ENCODE measurements around the gene HIGD2A. TPM values are rescaled to one million over a fixed set of nuclear protein-coding genes. Genes with fewer than 3 reads are reported as not detected.

Gene HIGD2A
- total RNA-seq, 3 donors from 2014 or later: 87.5 to 101 (median 95.8) TPM

- DNase-seq (no peak), ATAC-seq (no peak)
- peaks cover 15% of the 10 kb centered on the region for H3K36me3 Mint-ChIP-seq (ENCODE audit: insufficient read depth)
- H3K4me3 Mint-ChIP-seq: no peak overlapping the region
- no peaks in the 10 kb centered on the region for H3K9me3 Mint-ChIP-seq
- H3K4me1 Mint-ChIP-seq (ENCODE audit: low read depth): peaks cover 39% of the 10 kb centered on the region
- no peaks in the 10 kb centered on the region for H3K27me3 Mint-ChIP-seq (ENCODE audit: low read depth)
These were observed 24.1 kb downstream of the HIGD2A start for GRCh38 chr5:176412517-176413254.

GRCh38 chr5:176413255-176413565 lies 24.7 kb downstream of the HIGD2A start:
- H3K36me3 Mint-ChIP-seq (ENCODE audit: insufficient read depth): peaks cover 12% of the 10 kb centered on the region
- no peaks in the 10 kb centered on the region for H3K9me3 Mint-ChIP-seq
- H3K4me3 Mint-ChIP-seq: no peak overlapping the region
- H3K27me3 Mint-ChIP-seq (ENCODE audit: low read depth): no peaks in the 10 kb centered on the region
- peaks cover 39% of the 10 kb centered on the region for H3K4me1 Mint-ChIP-seq (ENCODE audit: low read depth)
- no peak for ATAC-seq
- no peak for DNase-seq

GRCh38 chr5:176413709-176414191 lies 25.2 kb downstream of the HIGD2A start:
- Mint-ChIP-seq H3K36me3 (ENCODE audit: insufficient read depth) (peaks cover 12% of the 10 kb centered on the region), H3K4me1 (ENCODE audit: low read depth) (peaks cover 39% of the 10 kb centered on the region), H3K9me3 (no peaks in the 10 kb centered on the region), H3K27me3 (ENCODE audit: low read depth) (no peaks in the 10 kb centered on the region), H3K4me3 (no peak overlapping the region)
- ATAC-seq (no peak), DNase-seq (no peak)

GRCh38 chr5:176414704-176415103 lies 26.2 kb downstream of the HIGD2A start:
- DNase-seq (no peak), ATAC-seq (no peak)
- H3K36me3 Mint-ChIP-seq (ENCODE audit: insufficient read depth): peaks cover 12% of the 10 kb centered on the region
- peaks cover 39% of the 10 kb centered on the region for H3K4me1 Mint-ChIP-seq (ENCODE audit: low read depth)
- H3K27me3 Mint-ChIP-seq (ENCODE audit: low read depth): no peaks in the 10 kb centered on the region
- no peaks in the 10 kb centered on the region for H3K9me3 Mint-ChIP-seq
- H3K4me3 Mint-ChIP-seq: peak overlapping the region; percentile 85

- Mint-ChIP-seq H3K4me1 (ENCODE audit: low read depth) (peaks cover 39% of the 10 kb centered on the region), H3K36me3 (ENCODE audit: insufficient read depth) (peaks cover 8% of the 10 kb centered on the region), H3K9me3 (no peaks in the 10 kb centered on the region), H3K4me3 (peak overlapping the region; percentile 85), H3K27me3 (ENCODE audit: low read depth) (peaks cover under 1% of the 10 kb centered on the region)
- ATAC-seq: no peak
- no peak for DNase-seq
These were observed 26.8 kb downstream of the HIGD2A start for GRCh38 chr5:176415240-176415951.

- DNase-seq (peak; percentile 92), ATAC-seq (peak; percentile 95 to 96)
- H3K4me3 Mint-ChIP-seq: peak within 1 kb of the TSS; percentile 85
- H3K4me1 Mint-ChIP-seq (ENCODE audit: low read depth): peaks cover 37% of the 10 kb centered on the region
- peaks cover 3% of the 10 kb centered on the region for H3K27me3 Mint-ChIP-seq (ENCODE audit: low read depth)
- peaks cover 4% of the 10 kb centered on the region for H3K36me3 Mint-ChIP-seq (ENCODE audit: insufficient read depth)
- no peaks in the 10 kb centered on the region for H3K9me3 Mint-ChIP-seq
These were observed 27.7 kb downstream of the HIGD2A start, which contains the start of gene CLTB for GRCh38 chr5:176415952-176416924. CLTB (minus strand) TSS chr5:176416539; CDS start chr5:176416363, 176 bp downstream.

- DNase-seq (no peak), ATAC-seq (no peak)
- peaks cover 34% of the 10 kb centered on the region for H3K4me1 Mint-ChIP-seq (ENCODE audit: low read depth)
- peaks cover 5% of the 10 kb centered on the region for H3K27me3 Mint-ChIP-seq (ENCODE audit: low read depth)
- peak overlapping the region; percentile 61 for H3K4me3 Mint-ChIP-seq
- peaks cover 3% of the 10 kb centered on the region for H3K36me3 Mint-ChIP-seq (ENCODE audit: insufficient read depth)
- no peaks in the 10 kb centered on the region for H3K9me3 Mint-ChIP-seq
These were observed 28.4 kb downstream of the HIGD2A start for GRCh38 chr5:176416965-176417364.

- ATAC-seq (no peak), DNase-seq (no peak)
- H3K27me3 Mint-ChIP-seq (ENCODE audit: low read depth): peaks cover 5% of the 10 kb centered on the region
- H3K4me3 Mint-ChIP-seq: no peak overlapping the region
- peaks cover 26% of the 10 kb centered on the region for H3K4me1 Mint-ChIP-seq (ENCODE audit: low read depth)
- no peaks in the 10 kb centered on the region for H3K9me3 Mint-ChIP-seq
- no peaks in the 10 kb centered on the region for H3K36me3 Mint-ChIP-seq (ENCODE audit: insufficient read depth)
These were observed 29.7 kb downstream of the HIGD2A start for GRCh38 chr5:176418251-176418650.

GRCh38 chr5:176420086-176420485 lies 31.5 kb downstream of the HIGD2A start:
- ATAC-seq (no peak), DNase-seq (no peak)
- no peaks in the 10 kb centered on the region for H3K9me3 Mint-ChIP-seq
- H3K4me1 Mint-ChIP-seq (ENCODE audit: low read depth): peaks cover 10% of the 10 kb centered on the region
- peaks cover 5% of the 10 kb centered on the region for H3K27me3 Mint-ChIP-seq (ENCODE audit: low read depth)
- H3K36me3 Mint-ChIP-seq (ENCODE audit: insufficient read depth): no peaks in the 10 kb centered on the region
- no peak overlapping the region for H3K4me3 Mint-ChIP-seq

- DNase-seq (no peak), ATAC-seq (no peak)
- Mint-ChIP-seq H3K4me3 (no peak overlapping the region), H3K27me3 (ENCODE audit: low read depth) (peaks cover 10% of the 10 kb centered on the region), H3K9me3 (no peaks in the 10 kb centered on the region), H3K4me1 (ENCODE audit: low read depth) (peaks cover 6% of the 10 kb centered on the region), H3K36me3 (ENCODE audit: insufficient read depth) (no peaks in the 10 kb centered on the region)
These were observed 32.5 kb downstream of the HIGD2A start for GRCh38 chr5:176420972-176421544.

GRCh38 chr5:176424181-176424580 lies 35.6 kb downstream of the HIGD2A start:
- ATAC-seq: no peak
- no peak overlapping the region for H3K4me3 Mint-ChIP-seq
- no peak for DNase-seq
- H3K27me3 Mint-ChIP-seq (ENCODE audit: low read depth): peaks cover 10% of the 10 kb centered on the region
- H3K36me3 Mint-ChIP-seq (ENCODE audit: insufficient read depth): no peaks in the 10 kb centered on the region
- no peaks in the 10 kb centered on the region for H3K4me1 Mint-ChIP-seq (ENCODE audit: low read depth)
- no peaks in the 10 kb centered on the region for H3K9me3 Mint-ChIP-seq

GRCh38 chr5:176425138-176425537 lies 36.6 kb downstream of the HIGD2A start:
- DNase-seq: no peak
- Mint-ChIP-seq H3K36me3 (ENCODE audit: insufficient read depth) (no peaks in the 10 kb centered on the region), H3K4me3 (no peak overlapping the region), H3K27me3 (ENCODE audit: low read depth) (peaks cover 10% of the 10 kb centered on the region), H3K4me1 (ENCODE audit: low read depth) (no peaks in the 10 kb centered on the region), H3K9me3 (no peaks in the 10 kb centered on the region)
- no peak for ATAC-seq

GRCh38 chr5:176425791-176426190 lies 37.2 kb downstream of the HIGD2A start:
- no peak for DNase-seq
- peaks cover 8% of the 10 kb centered on the region for H3K27me3 Mint-ChIP-seq (ENCODE audit: low read depth)
- H3K9me3 Mint-ChIP-seq: no peaks in the 10 kb centered on the region
- ATAC-seq: no peak
- no peaks in the 10 kb centered on the region for H3K36me3 Mint-ChIP-seq (ENCODE audit: insufficient read depth)
- H3K4me3 Mint-ChIP-seq: no peak overlapping the region
- H3K4me1 Mint-ChIP-seq (ENCODE audit: low read depth): no peaks in the 10 kb centered on the region

- H3K27me3 Mint-ChIP-seq (ENCODE audit: low read depth): peaks cover 6% of the 10 kb centered on the region
- H3K4me3 Mint-ChIP-seq: no peak overlapping the region
- no peak for ATAC-seq
- no peaks in the 10 kb centered on the region for H3K36me3 Mint-ChIP-seq (ENCODE audit: insufficient read depth)
- no peaks in the 10 kb centered on the region for H3K9me3 Mint-ChIP-seq
- no peaks in the 10 kb centered on the region for H3K4me1 Mint-ChIP-seq (ENCODE audit: low read depth)
- DNase-seq: no peak
These were observed 38.3 kb downstream of the HIGD2A start for GRCh38 chr5:176426876-176427275.
